DOHH2 (cell line): ENCODE measurements around the gene SPAG16.

Experiments
- H3F3A ChIP-seq: fragments of 200-600 bp; sonication (generic), shearing (Covaris generic); 2 replicates; pipeline ENCODE4 v1.6.0; 2016; ENCODE audit warnings: antibody characterized with exemption, mild to moderate bottlenecking; ENCODE audit not compliant: control insufficient read depth, insufficient read depth
- H3K27ac ChIP-seq: fragments of 200-600 bp; sonication (generic); 2 replicates; pipeline ENCODE4 v1.5.1; 2014; ENCODE audit warnings: low read depth, mild to moderate bottlenecking, low read length, moderate library complexity
- H3K27me3 ChIP-seq: fragments of 200-600 bp; sonication (generic); 2 replicates; pipeline ENCODE4 v1.6.1; 2014; ENCODE audit warnings: mild to moderate bottlenecking, low read length, mixed read lengths; ENCODE audit not compliant: control insufficient read depth
- H3K36me3 ChIP-seq: fragments of 200-600 bp; sonication (generic); 2 replicates; pipeline ENCODE4 v1.6.1; 2014; ENCODE audit warnings: mild to moderate bottlenecking, low read length, moderate library complexity, mixed read lengths; ENCODE audit not compliant: control insufficient read depth
- H3K4me1 ChIP-seq: fragments of 200-600 bp; sonication (generic); 2 replicates; pipeline ENCODE4 v1.6.1; 2014; ENCODE audit warnings: mild to moderate bottlenecking, low read length, mixed read lengths; ENCODE audit not compliant: control insufficient read depth
- H3K4me2 ChIP-seq: fragments of 200-600 bp; sonication (generic); 2 replicates; pipeline ENCODE4 v1.6.0; 2014; ENCODE audit warnings: mild to moderate bottlenecking, low read length, moderate library complexity
- H3K4me3 ChIP-seq: fragments of 200-600 bp; sonication (generic); 2 replicates; pipeline ENCODE4 v1.5.1; 2014; ENCODE audit warnings: mild to moderate bottlenecking, low read length, mixed read lengths
- H3K79me2 ChIP-seq: fragments of 200-600 bp; sonication (generic); 2 replicates; pipeline ENCODE4 v1.6.1; 2014; ENCODE audit warnings: mild to moderate bottlenecking, low read length, mixed read lengths; ENCODE audit not compliant: control insufficient read depth
- H3K9me2 ChIP-seq: fragments of 200-600 bp; sonication (generic); replicated peaks from 2 replicates; pipeline ENCODE4 v1.6.1; 2014; ENCODE audit warnings: mild to moderate bottlenecking, low read length, mixed read lengths; ENCODE audit not compliant: control insufficient read depth
- H3K9me3 ChIP-seq: fragments of 200-600 bp; sonication (generic); 2 replicates; pipeline ENCODE4 v1.6.1; 2014; ENCODE audit warnings: antibody characterized with exemption, low read length, mixed read lengths; ENCODE audit not compliant: control insufficient read depth, insufficient read depth
- H4K20me1 ChIP-seq: fragments of 200-600 bp; sonication (generic); 2 replicates; pipeline ENCODE4 v1.6.0; 2014; ENCODE audit warnings: low read depth, mild to moderate bottlenecking, antibody characterized with exemption, low read length, moderate library complexity; ENCODE audit not compliant: control insufficient read depth, insufficient read depth
- CTCF ChIP-seq: fragments of 200-600 bp; sonication (generic); IDR thresholded peaks from one replicate; pipeline ENCODE4 v1.5.1; 2014; ENCODE audit warnings: antibody characterized with exemption, mild to moderate bottlenecking, low read depth, low read length; ENCODE audit not compliant: poor library complexity, severe bottlenecking
- EZH2phosphoT487 ChIP-seq: fragments of 200-600 bp; sonication (generic); IDR thresholded peaks from 2 replicates; pipeline ENCODE4 v1.6.1; 2017; ENCODE audit warnings: borderline replicate concordance, mild to moderate bottlenecking, antibody characterized with exemption, low read length, moderate library complexity, mixed read lengths

SPAG16 gene

GRCh38 chr2:214096208-214096715, 812.0 kb downstream of the SPAG16 start:
- H3K9me3 ChIP-seq: no peaks in the 10 kb centered on the region
- no peaks in the 10 kb centered on the region for H3K36me3 ChIP-seq
- no peaks in the 10 kb centered on the region for H3K9me2 ChIP-seq
- H3F3A ChIP-seq: no peaks in the 10 kb centered on the region
- H3K4me3 ChIP-seq: no peak overlapping the region
- no peaks in the 10 kb centered on the region for H3K79me2 ChIP-seq
- H3K4me2 ChIP-seq: no peak overlapping the region
- no peaks in the 10 kb centered on the region for H3K27me3 ChIP-seq
- no peaks in the 10 kb centered on the region for H4K20me1 ChIP-seq
- H3K27ac ChIP-seq: no peak overlapping the region
- no peaks in the 10 kb centered on the region for H3K4me1 ChIP-seq
- TF ChIP-seq CTCF (no peak), EZH2phosphoT487 (no peak)

DNA sequence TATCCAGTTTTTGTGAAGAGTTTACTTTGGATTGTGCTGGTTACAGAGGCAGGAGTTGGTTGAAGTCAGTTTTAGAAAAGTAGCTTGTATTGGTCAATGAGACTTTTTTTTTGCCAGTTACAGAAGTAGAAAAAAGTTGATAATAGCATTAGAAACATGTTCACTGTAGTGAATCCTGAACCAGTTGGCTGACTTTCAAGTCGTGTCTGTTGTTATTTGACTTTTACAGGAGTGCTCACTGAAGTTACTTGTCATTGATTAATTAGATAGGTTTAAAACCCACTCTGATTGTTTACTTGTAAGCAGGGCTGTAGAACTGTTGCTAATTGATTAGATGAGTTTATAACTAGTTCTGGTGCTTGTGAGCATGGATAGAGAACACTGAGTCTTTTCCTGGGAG, 814.5 kb downstream of the SPAG16 start:
- no peaks in the 10 kb centered on the region for H3F3A ChIP-seq
- H4K20me1 ChIP-seq: no peaks in the 10 kb centered on the region
- TF ChIP-seq EZH2phosphoT487: no peak
- TF ChIP-seq CTCF: no peak
- no peaks in the 10 kb centered on the region for H3K79me2 ChIP-seq
- no peaks in the 10 kb centered on the region for H3K9me3 ChIP-seq
- no peaks in the 10 kb centered on the region for H3K27me3 ChIP-seq
- H3K4me2 ChIP-seq: no peak overlapping the region
- H3K36me3 ChIP-seq: no peaks in the 10 kb centered on the region
- no peak overlapping the region for H3K27ac ChIP-seq
- H3K4me1 ChIP-seq: no peaks in the 10 kb centered on the region
- H3K4me3 ChIP-seq: no peak overlapping the region
- H3K9me2 ChIP-seq: no peaks in the 10 kb centered on the region

- H3K27me3 ChIP-seq: no peaks in the 10 kb centered on the region
- H3F3A ChIP-seq: no peaks in the 10 kb centered on the region
- no peaks in the 10 kb centered on the region for H4K20me1 ChIP-seq
- no peaks in the 10 kb centered on the region for H3K36me3 ChIP-seq
- H3K9me3 ChIP-seq: no peaks in the 10 kb centered on the region
- no peaks in the 10 kb centered on the region for H3K4me1 ChIP-seq
- TF ChIP-seq CTCF (no peak), EZH2phosphoT487 (no peak)
- no peak overlapping the region for H3K27ac ChIP-seq
- H3K79me2 ChIP-seq: no peaks in the 10 kb centered on the region
- no peaks in the 10 kb centered on the region for H3K9me2 ChIP-seq
- no peak overlapping the region for H3K4me2 ChIP-seq
- H3K4me3 ChIP-seq: no peak overlapping the region
Measured at GRCh38 chr2:214100488-214100887, 816.2 kb downstream of the SPAG16 start.
